Fibroblast of lung (primary cell): ENCODE measurements around the gene MDK. TPM values are rescaled to one million over a fixed set of nuclear protein-coding genes. Genes with fewer than 3 reads are reported as not detected.

Source experiments
- DNase-seq, 2 donors: peaks; one replicate each; pipeline versions ENCODE4 v3.0.0 to v3.0.0-alpha.2; 2010; ENCODE audit warnings: low read depth in 2 of 2
- H2AFZ ChIP-seq: 2 replicates; pipeline ENCODE4 v1.5.1; 2012; ENCODE audit warnings: low read length, control low read depth, inconsistent platforms
- H3K27ac ChIP-seq: 2 replicates; pipeline ENCODE4 v1.5.1; 2011; ENCODE audit warnings: low read length, control low read depth; ENCODE audit not compliant: insufficient read depth
- H3K27me3 ChIP-seq: 2 replicates; pipeline ENCODE4 v1.5.1; 2011; ENCODE audit warnings: mild to moderate bottlenecking, low read length; ENCODE audit not compliant: control insufficient read depth, insufficient read depth
- H3K36me3 ChIP-seq: 2 replicates; pipeline ENCODE4 v1.5.1; 2011; ENCODE audit warnings: low read length; ENCODE audit not compliant: control insufficient read depth, insufficient read depth
- H3K4me1 ChIP-seq: 2 replicates; pipeline ENCODE4 v1.5.1; 2011; ENCODE audit warnings: low read length; ENCODE audit not compliant: control insufficient read depth, insufficient read depth; ENCODE audit errors: extremely low read depth
- H3K4me2 ChIP-seq: 2 replicates; pipeline ENCODE4 v1.5.1; 2011; ENCODE audit warnings: low read length, control low read depth; ENCODE audit not compliant: insufficient read depth; ENCODE audit errors: extremely low read depth
- H3K4me3 ChIP-seq, 4 experiments: fragments of 200-600 bp in 1 of 4; sonication (generic) in 1 of 4; replicated peaks in 1 of 4; 2 replicates each; pipeline ENCODE4 v1.5.1; 2011 to 2016; ENCODE audit warnings: low read length in 4 of 4, low read depth in 3 of 4, mild to moderate bottlenecking in 3 of 4, control low read depth in 2 of 4, inconsistent platforms in 1 of 4, mixed read lengths in 1 of 4; ENCODE audit not compliant: insufficient read depth in 1 of 4; ENCODE audit errors: control extremely low read depth in 1 of 4
- H3K79me2 ChIP-seq: 2 replicates; pipeline ENCODE4 v1.5.1; 2012; ENCODE audit warnings: mild to moderate bottlenecking, low read length, inconsistent platforms; ENCODE audit not compliant: control insufficient read depth, insufficient read depth
- H3K9ac ChIP-seq: 2 replicates; pipeline ENCODE4 v1.5.1; 2011; ENCODE audit warnings: mild to moderate bottlenecking, low read length, control low read depth; ENCODE audit not compliant: insufficient read depth
- H3K9me3 ChIP-seq: 2 replicates; pipeline ENCODE4 v1.5.1; 2012; ENCODE audit warnings: low read depth, low read length; ENCODE audit not compliant: control insufficient read depth, insufficient read depth
- H4K20me1 ChIP-seq: 2 replicates; pipeline ENCODE4 v1.5.1; 2011; ENCODE audit warnings: low read length; ENCODE audit not compliant: control insufficient read depth, insufficient read depth; ENCODE audit errors: extremely low read depth
- CTCF ChIP-seq, 2 donors: IDR thresholded peaks in 1 of 2; conservative IDR thresholded peaks in 1 of 2; 1 replicate in 1 of 2; 2 replicates in 1 of 2; pipeline ENCODE4 v1.5.1; 2011 to 2012; ENCODE audit warnings: low read length in 2 of 2, control low read depth in 1 of 2, inconsistent platforms in 1 of 2, low read depth in 1 of 2, mild to moderate bottlenecking in 1 of 2
- EZH2 ChIP-seq: IDR thresholded peaks from 2 replicates; pipeline ENCODE4 v1.5.1; 2012; ENCODE audit warnings: low read length, control low read depth, mild to moderate bottlenecking; ENCODE audit errors: missing control alignments
- polyA plus RNA-seq, 2 donors: library from polyadenylated mRNA; depleted of rRNA in 1 of 2; stranded (reverse) in 1 of 2; unstranded in 1 of 2; fragments of >200 nt; gene quantifications; 2 replicates each; pipeline ENCODE4 v1.2.1, GENCODE V29; 2011 to 2012; ENCODE audit warnings: missing spikeins in 1 of 2
- total RNA-seq: library from RNA; depleted of rRNA; stranded (reverse); fragments of >200 nt; gene quantifications from 2 replicates; pipeline ENCODE4 v1.2.1, GENCODE V29; 2014

MDK gene
- total and polyA plus RNA-seq, 2 donors (not counting 1 experiment from before 2014, with no cell fraction given): 44.6 to 131 TPM

- H3K79me2 ChIP-seq: peaks cover 17% of the 10 kb centered on the region
- no peak overlapping the region for H2AFZ ChIP-seq
- no peak overlapping the region for H3K4me2 ChIP-seq
- peak overlapping the region; percentile 62 for H3K9ac ChIP-seq
- no peaks in the 10 kb centered on the region for H4K20me1 ChIP-seq
- no peak for DNase-seq
- H3K4me1 ChIP-seq: peaks cover 23% of the 10 kb centered on the region
- TF ChIP-seq CTCF (conservative IDR thresholded peaks at IDR 0.05 in 1 of 2, IDR thresholded peaks at IDR 0.05 in 1 of 2; ENCODE audit: low read depth in 1 of 2, low read length in 2 of 2) (no peak), EZH2 (no peak)
- H3K36me3 ChIP-seq: no peaks in the 10 kb centered on the region
- H3K27me3 ChIP-seq: no peaks in the 10 kb centered on the region
- H3K4me3 ChIP-seq: peak overlapping the region in 1 of 4 experiments; percentile 1
- peak overlapping the region; percentile 76 for H3K27ac ChIP-seq
- H3K9me3 ChIP-seq: no peaks in the 10 kb centered on the region
Measured at GRCh38 chr11:46362156-46363030, 19.1 kb upstream of the MDK start.

GRCh38 chr11:46363031-46363407 lies 18.4 kb upstream of the MDK start:
- peak in 1 of 2 donors; percentile 74 for DNase-seq
- TF ChIP-seq EZH2: no peak
- TF ChIP-seq CTCF (conservative IDR thresholded peaks at IDR 0.05 in 1 of 2, IDR thresholded peaks at IDR 0.05 in 1 of 2; ENCODE audit: low read depth in 1 of 2, low read length in 2 of 2): no peak
- Histone ChIP-seq H3K9ac (peak overlapping the region; percentile 62), H3K36me3 (no peaks in the 10 kb centered on the region), H3K4me2 (no peak overlapping the region), H3K79me2 (peaks cover 15% of the 10 kb centered on the region), H3K4me3 (no peak overlapping the region), H3K9me3 (no peaks in the 10 kb centered on the region), H3K4me1 (peaks cover 27% of the 10 kb centered on the region), H4K20me1 (no peaks in the 10 kb centered on the region), H2AFZ (no peak overlapping the region), H3K27ac (peak overlapping the region; percentile 76), H3K27me3 (no peaks in the 10 kb centered on the region)

- peak in 1 of 2 donors; percentile 57 for DNase-seq
- no peak overlapping the region for H3K4me2 ChIP-seq
- no peaks in the 10 kb centered on the region for H4K20me1 ChIP-seq
- TF ChIP-seq CTCF (conservative IDR thresholded peaks at IDR 0.05 in 1 of 2, IDR thresholded peaks at IDR 0.05 in 1 of 2; ENCODE audit: low read depth in 1 of 2, low read length in 2 of 2): no peak
- no peak for TF ChIP-seq EZH2
- H3K27ac ChIP-seq: peak overlapping the region; percentile 76
- H3K9me3 ChIP-seq: no peaks in the 10 kb centered on the region
- no peak overlapping the region for H2AFZ ChIP-seq
- H3K36me3 ChIP-seq: no peaks in the 10 kb centered on the region
- H3K4me1 ChIP-seq: peaks cover 27% of the 10 kb centered on the region
- peak overlapping the region; percentile 62 for H3K9ac ChIP-seq
- H3K4me3 ChIP-seq: no peak overlapping the region
- peaks cover 15% of the 10 kb centered on the region for H3K79me2 ChIP-seq
- H3K27me3 ChIP-seq: no peaks in the 10 kb centered on the region
Measured at GRCh38 chr11:46363455-46364005, 17.9 kb upstream of the MDK start.
